Tibial nerve (tissue), 4 donors: ENCODE measurements around the gene VPS26C.

ENCODE experiments used
- EP300 ChIP-seq, 2 donors: sonication (generic); formaldehyde crosslinking; IDR thresholded peaks; one replicate each; pipeline ENCODE4 v1.6.1; 2017; ENCODE audit warnings: antibody characterized with exemption in 2 of 2, mild to moderate bottlenecking in 1 of 2
- POLR2A ChIP-seq, 2 donors: fragments of 450-650 bp; IDR thresholded peaks; one replicate each; pipeline ENCODE4 v1.6.1; 2017; ENCODE audit warnings: antibody characterized with exemption in 2 of 2, mild to moderate bottlenecking in 2 of 2, moderate library complexity in 2 of 2
- TF ChIP-seq, protein P1 (sequence below), 5 experiments: fragments of 200-600 bp in 3 of 5; fragments of 450-650 bp in 2 of 5; sonication (generic) in 3 of 5; IDR thresholded peaks; one replicate each; pipeline ENCODE4 v1.5.1; 2016 to 2019; ENCODE audit warnings: antibody characterized with exemption in 5 of 5, mild to moderate bottlenecking in 3 of 5, moderate library complexity in 2 of 5

GRCh38 chr21:37210799-37211198 lies 56.3 kb downstream of the VPS26C start:
- TF ChIP-seq, protein P1, sequence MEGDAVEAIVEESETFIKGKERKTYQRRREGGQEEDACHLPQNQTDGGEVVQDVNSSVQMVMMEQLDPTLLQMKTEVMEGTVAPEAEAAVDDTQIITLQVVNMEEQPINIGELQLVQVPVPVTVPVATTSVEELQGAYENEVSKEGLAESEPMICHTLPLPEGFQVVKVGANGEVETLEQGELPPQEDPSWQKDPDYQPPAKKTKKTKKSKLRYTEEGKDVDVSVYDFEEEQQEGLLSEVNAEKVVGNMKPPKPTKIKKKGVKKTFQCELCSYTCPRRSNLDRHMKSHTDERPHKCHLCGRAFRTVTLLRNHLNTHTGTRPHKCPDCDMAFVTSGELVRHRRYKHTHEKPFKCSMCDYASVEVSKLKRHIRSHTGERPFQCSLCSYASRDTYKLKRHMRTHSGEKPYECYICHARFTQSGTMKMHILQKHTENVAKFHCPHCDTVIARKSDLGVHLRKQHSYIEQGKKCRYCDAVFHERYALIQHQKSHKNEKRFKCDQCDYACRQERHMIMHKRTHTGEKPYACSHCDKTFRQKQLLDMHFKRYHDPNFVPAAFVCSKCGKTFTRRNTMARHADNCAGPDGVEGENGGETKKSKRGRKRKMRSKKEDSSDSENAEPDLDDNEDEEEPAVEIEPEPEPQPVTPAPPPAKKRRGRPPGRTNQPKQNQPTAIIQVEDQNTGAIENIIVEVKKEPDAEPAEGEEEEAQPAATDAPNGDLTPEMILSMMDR (IDR thresholded peaks at IDR 0.05): no peak
- TF ChIP-seq POLR2A (IDR thresholded peaks at IDR 0.05) (no peak), EP300 (IDR thresholded peaks at IDR 0.05) (no peak)
